Measurements from ENCODE around the gene SLC9A9. TPM values are rescaled to one million over a fixed set of nuclear protein-coding genes. Genes with fewer than 3 reads are reported as not detected.
A peak's percentile ranks its signal among the peaks of the same experiment; 100 is the strongest.

The SLC9A9 gene
- total RNA-seq, 3 donors from 2014 or later (not counting 1 experiment from before 2014, with no cell fraction given) = 24.0 to 29.1 (median 27.2) TPM

GRCh38 chr3:143301031-143301901 is 547.0 kb downstream of the SLC9A9 start:
- H3K36me3 ChIP-seq (ENCODE audit: control insufficient read depth, insufficient read depth, low read length) = no peaks in the 10 kb centered on the region
- Mint-ChIP-seq H3K9me3 (no peaks in the 10 kb centered on the region), H3K27ac (peak overlapping the region; percentile 80 to 84), H3K27me3 (ENCODE audit: low read depth in 2 of 2) (no peaks in the 10 kb centered on the region), H3K36me3 (no peaks in the 10 kb centered on the region), H3K4me1 (peaks cover 89 to 93% of the 10 kb centered on the region in 2 donors), H3K4me3 (peak overlapping the region; percentile 83)
- peak overlapping the region; percentile 30 for H3K27ac ChIP-seq (ENCODE audit: low read length)
- H3K4me1 ChIP-seq (ENCODE audit: control insufficient read depth, insufficient read depth, low read length) = peaks cover 55% of the 10 kb centered on the region
- intact Hi-C loops (cut with micrococcal nuclease) = loop anchor here (1.0 to 5.0 kb wide), 8 partner anchors 20 to 180 kb away; no protein-coding TSS in a partner anchor
- H3K4me3 ChIP-seq (ENCODE audit: low read length) = no peak overlapping the region
- TF ChIP-seq, protein P1, sequence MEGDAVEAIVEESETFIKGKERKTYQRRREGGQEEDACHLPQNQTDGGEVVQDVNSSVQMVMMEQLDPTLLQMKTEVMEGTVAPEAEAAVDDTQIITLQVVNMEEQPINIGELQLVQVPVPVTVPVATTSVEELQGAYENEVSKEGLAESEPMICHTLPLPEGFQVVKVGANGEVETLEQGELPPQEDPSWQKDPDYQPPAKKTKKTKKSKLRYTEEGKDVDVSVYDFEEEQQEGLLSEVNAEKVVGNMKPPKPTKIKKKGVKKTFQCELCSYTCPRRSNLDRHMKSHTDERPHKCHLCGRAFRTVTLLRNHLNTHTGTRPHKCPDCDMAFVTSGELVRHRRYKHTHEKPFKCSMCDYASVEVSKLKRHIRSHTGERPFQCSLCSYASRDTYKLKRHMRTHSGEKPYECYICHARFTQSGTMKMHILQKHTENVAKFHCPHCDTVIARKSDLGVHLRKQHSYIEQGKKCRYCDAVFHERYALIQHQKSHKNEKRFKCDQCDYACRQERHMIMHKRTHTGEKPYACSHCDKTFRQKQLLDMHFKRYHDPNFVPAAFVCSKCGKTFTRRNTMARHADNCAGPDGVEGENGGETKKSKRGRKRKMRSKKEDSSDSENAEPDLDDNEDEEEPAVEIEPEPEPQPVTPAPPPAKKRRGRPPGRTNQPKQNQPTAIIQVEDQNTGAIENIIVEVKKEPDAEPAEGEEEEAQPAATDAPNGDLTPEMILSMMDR (IDR thresholded peaks at IDR 0.05) = no peak
- no peaks in the 10 kb centered on the region for H3K9me3 ChIP-seq (ENCODE audit: control insufficient read depth, insufficient read depth, low read length)
- ATAC-seq (peak; percentile 86 to 95 (median 89)), DNase-seq (peak; percentile 15 to 41)
- no peaks in the 10 kb centered on the region for H3K27me3 ChIP-seq (ENCODE audit: control insufficient read depth, insufficient read depth, low read length)
- 36% methylated on average over 4 of the region's 5 CpGs for WGBS (ENCODE audit: insufficient coverage)

DNA sequence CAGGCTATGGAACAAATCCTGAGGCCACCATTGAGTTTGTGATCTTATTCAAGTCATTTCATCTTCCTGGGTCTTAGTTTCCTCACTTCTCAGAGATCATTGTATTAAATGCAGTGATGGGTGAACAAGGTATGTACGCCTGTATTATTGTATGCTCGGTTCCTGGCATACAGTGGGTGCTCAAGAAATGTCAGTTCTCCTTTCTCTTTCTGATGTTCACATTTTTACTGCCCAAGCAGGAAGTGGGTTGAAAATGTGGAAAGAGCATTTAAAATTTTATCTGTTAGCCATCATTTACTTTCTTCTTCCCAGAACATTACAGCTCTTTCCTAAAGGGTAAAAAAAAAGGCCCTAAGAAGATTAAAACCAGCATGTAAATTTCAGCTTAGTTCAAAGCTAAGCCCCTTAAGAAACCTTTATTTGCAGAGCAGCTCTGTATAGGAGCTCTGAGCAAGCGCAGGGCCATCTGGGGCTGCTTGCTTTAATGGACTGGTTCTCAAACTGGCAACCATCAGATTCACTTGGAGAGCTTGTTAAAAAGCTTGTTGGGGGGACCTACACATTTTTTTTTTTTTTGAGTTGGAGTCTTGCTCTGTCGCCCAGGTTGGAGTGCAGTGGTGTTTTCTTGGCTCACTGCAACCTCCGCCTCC is 549.3 kb downstream of the SLC9A9 start:
- WGBS (ENCODE audit: insufficient coverage) = 67% methylated on average over 5 of the region's 5 CpGs
- Histone ChIP-seq H3K4me3 (ENCODE audit: low read length) (no peak overlapping the region), H3K27me3 (ENCODE audit: control insufficient read depth, insufficient read depth, low read length) (no peaks in the 10 kb centered on the region), H3K4me1 (ENCODE audit: control insufficient read depth, insufficient read depth, low read length) (peaks cover 65% of the 10 kb centered on the region), H3K27ac (ENCODE audit: low read length) (peak overlapping the region; percentile 10), H3K9me3 (ENCODE audit: control insufficient read depth, insufficient read depth, low read length) (no peaks in the 10 kb centered on the region), H3K36me3 (ENCODE audit: control insufficient read depth, insufficient read depth, low read length) (no peaks in the 10 kb centered on the region)
- DNase-seq = no peak
- intact Hi-C loops (cut with micrococcal nuclease) = no loop called here
- peak overlapping the region; percentile 67 for H3K4me3 Mint-ChIP-seq
- H3K27me3 Mint-ChIP-seq (ENCODE audit: low read depth in 2 of 2) = no peaks in the 10 kb centered on the region
- no peaks in the 10 kb centered on the region for H3K9me3 Mint-ChIP-seq
- TF ChIP-seq, protein P1 (IDR thresholded peaks at IDR 0.05) = no peak
- peak overlapping the region; percentile 80 to 84 for H3K27ac Mint-ChIP-seq
- H3K36me3 Mint-ChIP-seq = no peaks in the 10 kb centered on the region
- ATAC-seq = no peak
- H3K4me1 Mint-ChIP-seq = peaks cover 98 to 100% of the 10 kb centered on the region in 2 donors

GRCh38 chr3:143298380-143298779 is 549.9 kb downstream of the SLC9A9 start:
- H3K4me1 ChIP-seq (ENCODE audit: control insufficient read depth, insufficient read depth, low read length) = peaks cover 62% of the 10 kb centered on the region
- Mint-ChIP-seq H3K9me3 (no peaks in the 10 kb centered on the region), H3K27me3 (ENCODE audit: low read depth in 2 of 2) (no peaks in the 10 kb centered on the region), H3K4me3 (peak overlapping the region; percentile 67), H3K36me3 (no peaks in the 10 kb centered on the region), H3K4me1 (peaks cover 93 to 95% of the 10 kb centered on the region in 2 donors), H3K27ac (peak overlapping the region; percentile 80 to 84)
- ATAC-seq (no peak), DNase-seq (no peak)
- TF ChIP-seq, protein P1 (IDR thresholded peaks at IDR 0.05) = no peak
- H3K4me3 ChIP-seq (ENCODE audit: low read length) = no peak overlapping the region
- no peaks in the 10 kb centered on the region for H3K9me3 ChIP-seq (ENCODE audit: control insufficient read depth, insufficient read depth, low read length)
- no peaks in the 10 kb centered on the region for H3K27me3 ChIP-seq (ENCODE audit: control insufficient read depth, insufficient read depth, low read length)
- no peaks in the 10 kb centered on the region for H3K36me3 ChIP-seq (ENCODE audit: control insufficient read depth, insufficient read depth, low read length)
- intact Hi-C loops (cut with micrococcal nuclease) = no loop called here
- peak overlapping the region; percentile 10 for H3K27ac ChIP-seq (ENCODE audit: low read length)

All from natural killer cell (primary cell).